ENCODE measurements around the gene TRAF2.

The TRAF2 gene

DNA sequence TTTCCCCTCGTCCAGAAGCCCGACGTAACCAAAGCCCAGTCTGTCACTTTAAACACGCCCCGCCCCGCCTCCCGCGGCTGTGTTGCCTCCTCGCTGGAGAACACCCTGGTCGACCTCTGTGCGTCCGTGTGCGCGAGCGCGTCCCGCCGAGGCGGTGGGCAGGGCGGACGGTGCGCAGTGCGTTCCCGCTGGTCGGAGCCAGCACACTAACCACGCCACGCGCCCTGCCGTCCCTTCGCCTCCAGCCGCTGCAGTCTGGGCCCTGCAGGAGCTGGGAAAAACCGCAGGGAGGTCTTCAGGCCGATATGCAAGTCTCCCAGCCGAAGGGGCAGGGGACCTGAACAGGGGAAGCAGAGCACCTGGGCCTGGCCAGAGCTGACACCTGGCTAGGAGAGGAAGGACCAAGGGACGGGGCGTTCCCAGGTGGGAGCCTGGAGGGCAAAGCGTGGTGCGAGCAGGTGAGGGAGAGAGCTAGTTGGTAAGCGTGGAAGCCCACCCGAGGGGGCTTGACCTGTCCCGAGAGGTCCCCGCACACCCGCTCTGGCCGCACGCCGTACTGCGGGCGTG, 38.4 kb upstream of the TRAF2 start:
- DNase-seq: peak; percentile 81

- DNase-seq: no peak
Observed at GRCh38 chr9:136848393-136849037, 37.8 kb upstream of the TRAF2 start.

- DNase-seq: peak; percentile 98
Observed at GRCh38 chr9:136849038-136849959, 37.0 kb upstream of the TRAF2 start, which contains the start of gene PHPT1. Gene PHPT1, plus strand, starts transcription at chr9:136849409. Its CDS starts 22 bp downstream, at chr9:136849431.

- DNase-seq: no peak
Observed at GRCh38 chr9:136849960-136850865, 36.1 kb upstream of the TRAF2 start.

DNA sequence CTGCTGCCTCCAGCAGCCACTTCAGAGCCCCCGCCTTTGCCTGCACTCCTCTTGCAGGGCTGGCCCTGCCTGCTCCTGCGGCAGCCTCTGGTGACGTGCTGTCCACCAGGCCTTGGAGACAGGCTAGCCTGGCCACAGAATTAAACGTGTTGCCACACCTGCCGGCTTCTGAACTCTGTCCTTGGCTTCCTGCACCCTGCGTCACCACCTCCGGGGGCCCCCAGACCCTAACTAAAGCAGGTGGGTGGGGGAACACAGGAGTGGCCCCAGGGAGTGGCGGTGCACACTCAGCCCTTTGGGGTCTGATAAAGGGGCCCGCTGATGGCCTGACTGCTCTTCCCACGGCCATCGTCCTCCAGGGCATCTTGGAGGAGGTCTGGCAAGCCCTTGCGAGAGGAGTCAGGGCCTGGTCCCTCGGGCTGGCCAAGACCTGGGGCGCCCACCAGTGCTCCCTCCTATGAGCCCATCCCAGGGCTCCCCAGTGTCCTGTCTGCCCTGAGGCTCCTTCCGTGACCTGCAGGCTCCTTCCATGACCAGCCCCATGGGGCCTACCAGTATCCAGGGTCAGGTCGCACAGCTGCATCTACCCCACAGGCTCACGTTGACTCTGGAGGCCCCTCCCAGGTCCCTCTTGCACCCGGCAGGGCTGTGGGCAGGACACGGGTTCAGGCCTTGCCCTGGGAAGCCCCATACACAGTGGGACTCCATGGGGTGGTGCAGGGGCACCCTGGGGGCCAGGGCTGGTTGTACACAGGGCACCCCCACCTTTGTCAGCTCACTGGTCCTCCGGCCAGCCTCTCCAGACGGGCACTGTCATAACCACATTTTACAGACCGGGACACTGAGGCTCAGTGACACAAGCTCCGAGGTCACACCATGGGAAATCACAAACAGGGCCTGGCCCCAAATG, 35.2 kb upstream of the TRAF2 start:
- DNase-seq: no peak

DNA sequence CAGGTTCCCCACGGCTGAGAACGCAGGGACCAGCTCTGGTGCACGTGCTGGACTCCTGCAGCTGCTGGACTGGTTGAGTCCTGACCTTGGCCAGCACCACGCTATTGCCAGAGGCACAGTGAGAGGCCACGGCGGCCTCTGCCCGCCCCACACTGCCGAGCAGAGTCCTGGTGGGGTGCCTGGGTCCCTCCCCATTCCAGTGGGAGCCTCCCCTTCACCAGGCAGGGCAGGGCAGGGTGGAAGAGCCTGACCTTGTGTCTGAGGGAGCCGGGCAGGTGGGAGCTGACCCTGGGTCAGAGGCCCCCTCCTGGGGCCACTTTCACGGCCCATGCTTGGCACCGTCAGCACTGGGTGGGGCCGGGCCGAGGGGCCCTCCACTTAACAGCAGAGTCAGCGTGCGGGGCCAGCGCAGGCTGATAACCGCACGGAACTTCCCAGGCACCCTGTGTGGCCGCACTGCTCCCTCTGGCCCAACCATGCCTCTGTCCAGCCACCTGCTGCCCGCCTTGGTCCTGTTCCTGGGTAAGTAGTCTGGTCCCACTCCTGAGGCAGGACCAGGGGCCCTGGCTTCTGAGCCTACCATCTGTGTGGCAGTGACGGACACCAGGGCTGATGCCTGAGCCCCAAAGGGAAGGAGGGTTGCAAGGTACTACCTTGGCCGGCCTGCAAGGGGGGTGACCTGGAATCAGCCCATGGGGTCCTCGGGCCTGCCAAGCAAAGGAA, 34.2 kb upstream of the TRAF2 start, which contains the start of gene MAMDC4:
Gene MAMDC4 (plus strand): TSS at position 406 of the 723 bp plus-strand sequence. CDS start 71 bp downstream, at position 477.
- no peak for DNase-seq

DNA sequence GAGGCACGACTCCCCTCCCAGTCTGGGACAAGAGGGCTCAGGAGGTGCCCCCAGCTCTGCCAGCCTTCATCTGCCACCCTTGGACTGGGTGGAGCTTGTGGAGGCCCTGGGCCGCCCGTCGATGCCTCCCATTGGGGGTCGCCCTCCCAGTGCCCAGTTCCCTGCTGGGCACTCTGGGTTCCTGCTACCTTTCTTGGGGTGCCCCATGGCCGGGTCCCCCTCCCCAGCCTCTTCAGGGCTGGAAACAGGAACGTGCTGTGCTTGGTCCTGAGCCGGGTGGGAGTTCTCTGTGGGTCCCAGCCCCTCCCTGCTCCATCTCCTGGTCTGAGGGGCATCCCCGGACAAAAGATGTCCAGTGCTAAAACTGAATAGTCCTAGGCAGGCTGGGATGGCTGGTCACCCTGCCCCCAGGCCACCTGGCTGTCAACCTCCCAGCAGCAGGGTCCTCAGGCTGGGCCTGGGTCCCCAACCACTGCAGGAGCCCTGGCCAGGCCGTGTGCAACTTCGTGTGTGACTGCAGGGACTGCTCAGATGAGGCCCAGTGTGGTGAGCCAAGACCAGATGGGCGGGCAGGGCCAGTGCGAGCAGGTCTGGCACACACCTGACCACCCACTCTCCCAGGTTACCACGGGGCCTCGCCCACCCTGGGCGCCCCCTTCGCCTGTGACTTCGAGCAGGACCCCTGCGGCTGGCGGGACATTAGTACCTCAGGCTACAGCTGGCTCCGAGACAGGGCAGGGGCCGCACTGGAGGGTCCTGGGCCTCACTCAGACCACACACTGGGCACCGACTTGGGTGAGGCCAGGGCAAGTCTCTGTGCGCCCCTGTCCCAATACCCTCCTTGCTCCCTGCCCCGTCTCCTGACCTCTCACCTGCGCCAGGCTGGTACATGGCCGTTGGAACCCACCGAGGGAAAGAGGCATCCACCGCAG, 33.4 kb upstream of the TRAF2 start:
- DNase-seq: no peak

GRCh38 chr9:136853596-136854112, 32.7 kb upstream of the TRAF2 start:
- DNase-seq: no peak

DNA sequence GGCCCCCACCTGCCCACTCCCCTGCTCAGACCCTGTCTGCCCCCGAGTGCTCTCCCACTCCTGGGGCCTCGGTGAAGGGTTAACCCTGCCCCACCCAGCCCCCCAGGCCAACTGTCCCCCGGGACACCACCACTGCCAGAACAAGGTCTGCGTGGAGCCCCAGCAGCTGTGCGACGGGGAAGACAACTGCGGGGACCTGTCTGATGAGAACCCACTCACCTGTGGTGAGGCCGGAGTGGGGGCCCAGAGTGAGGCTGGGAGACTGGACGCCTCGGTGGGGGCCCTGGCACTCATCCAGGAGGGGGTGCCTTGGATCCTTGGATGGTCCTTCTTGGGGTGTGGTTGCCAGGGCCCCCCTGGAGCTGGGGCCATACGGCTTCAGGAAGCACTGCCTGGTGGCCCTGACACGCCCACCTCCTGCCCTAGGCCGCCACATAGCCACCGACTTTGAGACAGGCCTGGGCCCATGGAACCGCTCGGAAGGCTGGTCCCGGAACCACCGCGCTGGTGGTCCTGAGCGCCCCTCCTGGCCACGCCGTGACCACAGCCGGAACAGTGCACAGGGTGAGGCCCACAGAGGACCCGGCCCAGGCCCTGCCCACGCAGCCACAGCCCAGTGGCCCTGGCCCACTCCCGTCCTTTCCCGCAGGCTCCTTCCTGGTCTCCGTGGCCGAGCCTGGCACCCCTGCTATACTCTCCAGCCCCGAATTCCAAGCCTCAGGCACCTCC, 32.0 kb upstream of the TRAF2 start:
- no peak for DNase-seq

DNA sequence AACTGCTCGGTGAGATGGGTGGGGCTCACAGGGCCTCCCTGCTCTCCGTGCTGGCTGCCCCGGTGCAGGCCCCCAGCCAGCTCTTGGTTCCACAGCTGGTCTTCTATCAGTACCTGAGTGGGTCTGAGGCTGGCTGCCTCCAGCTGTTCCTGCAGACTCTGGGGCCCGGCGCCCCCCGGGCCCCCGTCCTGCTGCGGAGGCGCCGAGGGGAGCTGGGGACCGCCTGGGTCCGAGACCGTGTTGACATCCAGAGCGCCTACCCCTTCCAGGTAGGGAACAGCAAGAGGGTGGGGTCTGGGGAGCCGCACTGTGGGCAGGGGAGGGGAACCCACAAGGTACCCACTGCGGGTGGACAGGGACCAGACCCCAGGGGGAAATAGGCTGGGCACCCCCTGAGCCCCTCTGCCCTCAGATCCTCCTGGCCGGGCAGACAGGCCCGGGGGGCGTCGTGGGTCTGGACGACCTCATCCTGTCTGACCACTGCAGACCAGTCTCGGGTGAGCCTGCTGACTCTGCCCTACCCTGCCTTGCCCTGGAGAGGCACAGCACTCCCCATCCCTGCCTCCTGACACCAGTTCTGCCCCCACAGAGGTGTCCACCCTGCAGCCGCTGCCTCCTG, 31.4 kb upstream of the TRAF2 start:
- no peak for DNase-seq

DNA sequence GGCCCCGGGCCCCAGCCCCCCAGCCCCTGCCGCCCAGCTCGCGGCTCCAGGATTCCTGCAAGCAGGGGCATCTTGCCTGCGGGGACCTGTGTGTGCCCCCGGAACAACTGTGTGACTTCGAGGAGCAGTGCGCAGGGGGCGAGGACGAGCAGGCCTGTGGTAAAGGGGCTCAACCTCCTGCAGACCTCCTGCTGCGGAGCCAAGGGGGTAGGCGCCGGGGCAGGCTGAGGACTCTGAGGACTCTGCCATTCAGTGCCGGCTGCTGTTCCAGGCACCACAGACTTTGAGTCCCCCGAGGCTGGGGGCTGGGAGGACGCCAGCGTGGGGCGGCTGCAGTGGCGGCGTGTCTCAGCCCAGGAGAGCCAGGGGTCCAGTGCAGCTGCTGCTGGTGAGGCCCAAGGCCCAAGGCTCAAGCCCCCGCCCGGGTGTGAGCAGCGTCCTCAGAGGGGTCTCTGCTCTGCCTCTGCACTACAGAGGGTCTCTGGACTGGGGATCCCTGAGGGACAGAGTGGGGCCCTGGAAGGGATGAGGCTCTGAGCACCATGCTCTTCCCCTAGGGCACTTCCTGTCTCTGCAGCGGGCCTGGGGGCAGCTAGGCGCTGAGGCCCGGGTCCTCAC, 30.7 kb upstream of the TRAF2 start:
- no peak for DNase-seq

GRCh38 chr9:136856079-136856476, 30.2 kb upstream of the TRAF2 start:
- no peak for DNase-seq

GRCh38 chr9:136856541-136857141, 29.7 kb upstream of the TRAF2 start:
- DNase-seq: no peak

DNA sequence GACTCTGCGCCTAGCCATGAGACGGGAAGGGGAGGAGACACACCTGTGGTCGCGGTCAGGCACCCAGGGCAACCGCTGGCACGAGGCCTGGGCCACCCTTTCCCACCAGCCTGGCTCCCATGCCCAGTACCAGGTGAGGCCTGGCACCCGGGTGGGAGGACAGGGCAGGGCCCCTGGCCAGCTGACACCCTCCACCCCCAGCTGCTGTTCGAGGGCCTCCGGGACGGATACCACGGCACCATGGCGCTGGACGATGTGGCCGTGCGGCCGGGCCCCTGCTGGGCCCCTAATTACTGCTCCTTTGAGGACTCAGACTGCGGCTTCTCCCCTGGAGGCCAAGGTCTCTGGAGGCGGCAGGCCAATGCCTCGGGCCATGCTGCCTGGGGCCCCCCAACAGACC, 29.1 kb upstream of the TRAF2 start:
- no peak for DNase-seq

DNA sequence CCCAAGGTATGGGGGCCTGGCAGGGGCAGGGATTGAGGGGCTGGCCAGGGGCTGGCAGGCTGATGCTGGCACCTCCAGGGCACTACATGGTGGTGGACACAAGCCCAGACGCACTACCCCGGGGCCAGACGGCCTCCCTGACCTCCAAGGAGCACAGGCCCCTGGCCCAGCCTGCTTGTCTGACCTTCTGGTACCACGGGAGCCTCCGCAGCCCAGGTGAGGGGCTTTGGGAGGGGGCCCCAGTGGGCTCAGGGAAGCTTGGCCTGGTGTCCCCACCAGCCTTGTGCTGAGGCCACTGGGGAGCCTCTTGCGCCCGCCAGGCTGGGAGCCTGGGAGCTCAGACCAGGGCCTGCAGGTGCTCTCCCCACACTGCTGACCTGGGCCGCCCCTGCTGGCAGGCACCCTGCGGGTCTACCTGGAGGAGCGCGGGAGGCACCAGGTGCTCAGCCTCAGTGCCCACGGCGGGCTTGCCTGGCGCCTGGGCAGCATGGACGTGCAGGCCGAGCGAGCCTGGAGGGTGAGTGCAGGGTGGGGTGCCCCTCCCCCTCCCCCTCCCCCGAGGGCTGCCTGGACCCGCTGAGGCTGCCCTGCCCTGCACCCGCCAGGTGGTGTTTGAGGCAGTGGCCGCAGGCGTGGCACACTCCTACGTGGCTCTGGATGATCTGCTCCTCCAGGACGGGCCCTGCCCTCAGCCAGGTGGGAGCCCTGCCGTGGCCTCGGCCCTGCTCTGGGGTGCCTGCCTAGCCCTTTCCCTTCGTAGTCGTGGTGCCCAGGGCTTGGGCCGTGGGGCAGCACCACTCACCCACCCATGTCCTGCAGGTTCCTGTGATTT, 28.5 kb upstream of the TRAF2 start:
- no peak for DNase-seq

GRCh38 chr9:136858452-136858843, 27.9 kb upstream of the TRAF2 start:
- DNase-seq: no peak
